ENCODE measurements around the gene ITGA2B. TPM values are rescaled to one million over a fixed set of nuclear protein-coding genes. Genes with fewer than 3 reads are reported as not detected.

ITGA2B gene
- total and polyA plus RNA-seq, 10 of the 15 experiments (the other 5 are each of a cell fraction or from before 2014, with no cell fraction given), result 0.04 to 0.51 (median 0.21) TPM; not detected in 1

- TF ChIP-seq ESRRA (IDR thresholded peaks at IDR 0.05; ENCODE audit: low read length) (no peak), NFYA (IDR thresholded peaks at IDR 0.05; ENCODE audit: borderline replicate concordance, low read depth, low read length) (no peak), NBN (IDR thresholded peaks at IDR 0.05) (no peak), JUNB (IDR thresholded peaks at IDR 0.05) (peak; percentile 73), TAF1 (IDR thresholded peaks at IDR 0.05; ENCODE audit: borderline replicate concordance, low read depth, low read length) (no peak), IRF4 (IDR thresholded peaks at IDR 0.05; ENCODE audit: low read depth, low read length) (peak; percentile 83; the same call in 1 of the 2 replicates), IRF5 (IDR thresholded peaks at IDR 0.05; ENCODE audit: borderline replicate concordance) (no peak), BCL11A (IDR thresholded peaks at IDR 0.05; ENCODE audit: low read depth, low read length) (0 out of 2 replicates have a peak, but pooled peaks have one; percentile 35), ZZZ3 (IDR thresholded peaks at IDR 0.05; ENCODE audit: control insufficient read depth, insufficient read length, low read depth) (no peak), EZH2 (IDR thresholded peaks at IDR 0.05; ENCODE audit: borderline replicate concordance, control insufficient read depth, low read depth, low read length) (no peak), SMC3 (IDR thresholded peaks at IDR 0.05; ENCODE audit: borderline replicate concordance, low read length) (no peak), BACH1 (IDR thresholded peaks at IDR 0.05; ENCODE audit: borderline replicate concordance) (no peak), PBX3 (IDR thresholded peaks at IDR 0.05; ENCODE audit: insufficient replicate concordance, low read depth, low read length) (no peak), TCF12 (IDR thresholded peaks at IDR 0.05; ENCODE audit: low read depth, low read length) (no peak), YY1 (IDR thresholded peaks at IDR 0.05; ENCODE audit: low read depth, low read length) (no peak), CUX1 (IDR thresholded peaks at IDR 0.05; ENCODE audit: insufficient replicate concordance, low read depth, low read length) (no peak), SREBF1 (IDR thresholded peaks at IDR 0.05; ENCODE audit: low read length) (no peak), FOS (IDR thresholded peaks at IDR 0.05; ENCODE audit: borderline replicate concordance, extremely low read depth, insufficient read length) (no peak), ATF2 (IDR thresholded peaks at IDR 0.05; ENCODE audit: low read length) (peak; percentile 70), CEBPB (IDR thresholded peaks at IDR 0.05; ENCODE audit: borderline replicate concordance in 1 of 2, low read depth in 2 of 2, low read length in 2 of 2) (no peak), RCOR1 (conservative IDR thresholded peaks at IDR 0.05; ENCODE audit: low read depth, low read length) (no peak), RUNX3 (IDR thresholded peaks at IDR 0.05; ENCODE audit: low read length) (peak; percentile 98), ZBED1 (IDR thresholded peaks at IDR 0.05; ENCODE audit: borderline replicate concordance) (no peak)
Observed at GRCh38 chr17:44402564-44403172, 13.2 kb upstream of the ITGA2B start (continued).

Measured in GM12878 (cell line).